H1 (cell line): ENCODE data around the gene DNMT3L. TPM values are rescaled to one million over a fixed set of nuclear protein-coding genes. Genes with fewer than 3 reads are reported as not detected.
A peak's percentile ranks its signal among the peaks of the same experiment; 100 is the strongest.

Experiments used
- ATF2 ChIP-seq: IDR thresholded peaks from 2 replicates; pipeline ENCODE4 v1.6.1; 2012; ENCODE audit warnings: low read length, inconsistent platforms
- BCL11A ChIP-seq, 2 experiments: IDR thresholded peaks; one replicate each; pipeline ENCODE4 v1.6.1; 2011; ENCODE audit warnings: low read depth in 2 of 2, low read length in 2 of 2, mild to moderate bottlenecking in 2 of 2
- BRCA1 ChIP-seq: IDR thresholded peaks from 2 replicates; pipeline ENCODE4 v1.6.1; 2012; ENCODE audit warnings: low read depth, low read length, improper control_type of control experiment
- CBX8 ChIP-seq: fragments of 300-800, 300-1000 bp; sonication (generic); IDR thresholded peaks from 2 replicates; pipeline ENCODE4 v1.7.1; 2016; ENCODE audit warnings: low read depth, low read length, borderline replicate concordance
- E2F6 ChIP-seq: IDR thresholded peaks from 2 replicates; pipeline ENCODE4 v1.6.1; 2012; ENCODE audit warnings: inconsistent platforms
- EP300 ChIP-seq, 2 experiments: IDR thresholded peaks; 1 replicate in 1 of 2; 2 replicates in 1 of 2; pipeline ENCODE4 v1.6.1; 2011 to 2012; ENCODE audit warnings: low read depth in 2 of 2, low read length in 2 of 2, mild to moderate bottlenecking in 2 of 2, borderline replicate concordance in 1 of 2, inconsistent platforms in 1 of 2, moderate library complexity in 1 of 2
- FOSL1 ChIP-seq: IDR thresholded peaks from 2 replicates; pipeline ENCODE4 v1.6.1; 2011; ENCODE audit warnings: mild to moderate bottlenecking, low read depth, low read length, moderate library complexity; ENCODE audit not compliant: insufficient read depth
- GABPA ChIP-seq: IDR thresholded peaks from 2 replicates; pipeline ENCODE4 v1.6.1; 2011; ENCODE audit warnings: mild to moderate bottlenecking, low read length, moderate library complexity, borderline replicate concordance; ENCODE audit not compliant: insufficient read depth
- KDM1A ChIP-seq: fragments of 200-600, 300-600 bp; sonication (generic); IDR thresholded peaks from 2 replicates; pipeline ENCODE4 v1.7.1; 2016; ENCODE audit warnings: mild to moderate bottlenecking, low read length, borderline replicate concordance
- PHF8 ChIP-seq: fragments of 200-600 bp; sonication (generic); conservative IDR thresholded peaks from 2 replicates; pipeline ENCODE4 v1.7.1; 2012; ENCODE audit warnings: low read depth, mild to moderate bottlenecking, inconsistent platforms, low read length, moderate library complexity
- POLR2A ChIP-seq, 2 experiments: IDR thresholded peaks; 1 replicate in 1 of 2; 2 replicates in 1 of 2; pipeline ENCODE4 v1.6.1; 2011; ENCODE audit warnings: low read depth in 2 of 2, low read length in 2 of 2, mild to moderate bottlenecking in 2 of 2; ENCODE audit errors: control extremely low read depth in 1 of 2
- RBBP5 ChIP-seq: IDR thresholded peaks from 2 replicates; pipeline ENCODE4 v1.7.1; 2012; ENCODE audit warnings: low read depth, mild to moderate bottlenecking, inconsistent platforms, low read length, moderate library complexity, borderline replicate concordance
- RXRA ChIP-seq: IDR thresholded peaks from 2 replicates; pipeline ENCODE4 v1.6.1; 2011; ENCODE audit warnings: low read depth, mild to moderate bottlenecking, low read length, moderate library complexity; ENCODE audit not compliant: insufficient read depth
- SP4 ChIP-seq: IDR thresholded peaks from 2 replicates; pipeline ENCODE4 v1.6.1; 2012; ENCODE audit warnings: low read length, inconsistent platforms
- TAF1 ChIP-seq: IDR thresholded peaks from 2 replicates; pipeline ENCODE4 v1.6.1; 2011; ENCODE audit warnings: mild to moderate bottlenecking, low read depth, low read length
- TAF7 ChIP-seq: optimal IDR thresholded peaks from 2 replicates; pipeline ENCODE3; 2011; ENCODE audit warnings: low read depth, mild to moderate bottlenecking, inconsistent platforms, low read length, moderate library complexity, borderline replicate concordance
- TEAD4 ChIP-seq: IDR thresholded peaks from 2 replicates; pipeline ENCODE4 v1.6.1; 2012; ENCODE audit warnings: low read depth, low read length, inconsistent platforms, mixed read lengths
- YY1 ChIP-seq: IDR thresholded peaks from 2 replicates; pipeline ENCODE4 v1.6.1; 2011; ENCODE audit warnings: low read depth, mild to moderate bottlenecking, low read length
- polyA plus RNA-seq, 7 experiments: library from polyadenylated mRNA; depleted of rRNA in 3 of 7; stranded (reverse) in 5 of 7; unstranded in 2 of 7; fragments of >200 nt in 5 of 7; fragments of 200-250 nt in 2 of 7; gene quantifications; 1 replicate in 5 of 7; 2 replicates in 1 of 7; 4 replicates in 1 of 7; pipeline versions ENCODE4 v1.2.1 to v1.2.3, GENCODE V29; 2011 to 2013; ENCODE audit warnings: missing spikeins in 2 of 7, mixed read lengths in 2 of 7
- total RNA-seq: library from RNA; stranded (reverse); fragmentation: NEBNext Ultra II Directional; extraction: Animal tissue kit (Norgen Biotek cat#: 25700); gene quantifications from 2 replicates; pipeline ENCODE4 v1.2.1, GENCODE V29; 2021

DNMT3L gene
- total and polyA plus RNA-seq, 2 of the 8 experiments (the other 6 are each of a cell fraction or from before 2014, with no cell fraction given) = 0.06 TPM; not detected in 1

GRCh38 chr21:44299458-44300261 is 38.0 kb upstream of the DNMT3L start, which contains the start of gene PFKL (continued):
- no peak for TF ChIP-seq BRCA1
- TF ChIP-seq YY1 = no peak
- no peak for TF ChIP-seq TAF7
- TF ChIP-seq BCL11A (IDR thresholded peaks at IDR 0.05; ENCODE audit: low read depth in 2 of 2, low read length in 2 of 2) = no peak
- TF ChIP-seq TEAD4 = no peak
- peak; percentile 43; the same call in 1 of the 2 replicates for TF ChIP-seq RBBP5
- no peak for TF ChIP-seq POLR2A (IDR thresholded peaks at IDR 0.05; ENCODE audit: control extremely low read depth in 1 of 2, low read depth in 2 of 2, low read length in 2 of 2)
- no peak for TF ChIP-seq RXRA
- TF ChIP-seq E2F6 = peak; percentile 50; the same call in 1 of the 2 replicates
- TF ChIP-seq ATF2 = no peak
- TF ChIP-seq EP300 (IDR thresholded peaks at IDR 0.05; ENCODE audit: borderline replicate concordance in 1 of 2, low read depth in 2 of 2, low read length in 2 of 2) = peak in 1 of 2 experiments; percentile 70; a peak in 1 of 3 replicates
- TF ChIP-seq CBX8 = no peak
- TF ChIP-seq TAF1 = 0 out of 2 replicates have a peak, but pooled peaks have one; percentile 27
- no peak for TF ChIP-seq PHF8
- no peak for TF ChIP-seq SP4
- TF ChIP-seq FOSL1 = no peak
- 0 out of 2 replicates have a peak, but pooled peaks have one; percentile 9 for TF ChIP-seq KDM1A
- no peak for TF ChIP-seq GABPA
